GM13976 (cell line): ENCODE results near the gene CDK18.
A peak's percentile ranks its signal among the peaks of the same experiment; 100 is the strongest.

Source experiments
- DNase-seq: peaks from one replicate; pipeline ENCODE4 v3.0.0; 2012; ENCODE audit warnings: low spot score
- CTCF ChIP-seq: IDR thresholded peaks from 2 replicates; pipeline ENCODE4 v1.5.1; 2012; ENCODE audit warnings: borderline replicate concordance, mild to moderate bottlenecking; ENCODE audit not compliant: insufficient read depth; ENCODE audit errors: extremely low read depth, missing control alignments, control extremely low read depth
- in situ Hi-C: fragments of 300-500 bp; cut with MboI; formaldehyde crosslinking; loops from one replicate; pipeline ENCODE4 v1.12.0; 2022; ENCODE audit warnings: low sequenced_read_pairs, mixed read lengths, inconsistent platforms; ENCODE audit not compliant: unreplicated experiment

The CDK18 gene

GRCh38 chr1:205521686-205522085 lies 17.2 kb downstream of the CDK18 start:
- in situ Hi-C loops, result loop anchor here (10.0 kb wide), 1 partner anchor 123 kb away; no protein-coding TSS in a partner anchor
- TF ChIP-seq CTCF, result no peak
- no peak for DNase-seq

- in situ Hi-C loops, result loop anchor here (10.0 kb wide), 1 partner anchor 122 kb away; no protein-coding TSS in a partner anchor
- TF ChIP-seq CTCF, result no peak
- no peak for DNase-seq
Measured at GRCh38 chr1:205522692-205523091, 18.2 kb downstream of the CDK18 start.

GRCh38 chr1:205523261-205523890 lies 18.9 kb downstream of the CDK18 start:
- in situ Hi-C loops, result loop anchor here (10.0 kb wide), 1 partner anchor 121 kb away; no protein-coding TSS in a partner anchor
- TF ChIP-seq CTCF, result no peak
- no peak for DNase-seq

- DNase-seq, result peak; percentile 85
- in situ Hi-C loops, result loop anchor here (10.0 kb wide), 1 partner anchor 121 kb away; no protein-coding TSS in a partner anchor
- peak; percentile 73 for TF ChIP-seq CTCF
Measured at GRCh38 chr1:205523891-205524793, 19.7 kb downstream of the CDK18 start.

GRCh38 chr1:205524794-205525101 lies 20.3 kb downstream of the CDK18 start:
- no peak for TF ChIP-seq CTCF
- in situ Hi-C loops, result loop anchor here (10.0 kb wide), 1 partner anchor 120 kb away; no protein-coding TSS in a partner anchor
- no peak for DNase-seq

GRCh38 chr1:205525495-205526285 lies 21.2 kb downstream of the CDK18 start:
- in situ Hi-C loops, result loop anchor here (10.0 kb wide), 1 partner anchor 119 kb away; no protein-coding TSS in a partner anchor
- TF ChIP-seq CTCF, result no peak
- no peak for DNase-seq
